ENCODE data around the gene LRAT. TPM values are rescaled to one million over a fixed set of nuclear protein-coding genes. Genes with fewer than 3 reads are reported as not detected.
"Not testable (repeated sequence)": the region's sequence is repeated elsewhere in the genome, so short reads cannot be mapped to it uniquely, and the experiment has no call there.

LRAT gene
- total and polyA plus RNA-seq, 12 donors = 0.03 to 0.18 (median 0.13) TPM; not detected in 3

DNA sequence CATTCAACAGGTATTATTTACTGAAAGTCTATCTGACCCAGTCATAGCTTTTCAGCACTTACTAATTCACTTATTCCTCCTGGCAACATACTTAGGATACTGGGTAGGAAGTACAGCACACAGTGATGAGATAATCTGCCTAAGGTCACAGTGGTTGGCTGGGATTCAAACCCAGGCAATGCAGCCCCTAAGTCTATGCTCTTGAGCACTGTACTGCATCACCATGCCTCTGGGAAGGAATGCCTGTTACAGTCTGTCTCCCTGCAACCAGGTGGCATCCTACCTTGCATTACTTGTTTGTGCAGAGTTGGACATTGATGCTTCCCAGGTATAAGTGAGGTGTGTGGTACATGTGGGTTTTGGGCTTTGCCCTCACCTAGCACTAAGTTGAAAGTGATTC is 21.5 kb upstream of the LRAT start:
- H3K36me3 ChIP-seq (replicated peaks in 1 of 2) = no peaks in the 10 kb centered on the region
- H3K27me3 ChIP-seq = no peaks in the 10 kb centered on the region
- intact Hi-C loops (cut with DNase I) = no loop called here
- H3K9me3 ChIP-seq (replicated peaks in 1 of 3) = no peaks in the 10 kb centered on the region
- H3K4me3 ChIP-seq = no peak overlapping the region
- DNase-seq = no peak
- no peak for TF ChIP-seq POLR2A (IDR thresholded peaks at IDR 0.05)
- TF ChIP-seq, protein P1, sequence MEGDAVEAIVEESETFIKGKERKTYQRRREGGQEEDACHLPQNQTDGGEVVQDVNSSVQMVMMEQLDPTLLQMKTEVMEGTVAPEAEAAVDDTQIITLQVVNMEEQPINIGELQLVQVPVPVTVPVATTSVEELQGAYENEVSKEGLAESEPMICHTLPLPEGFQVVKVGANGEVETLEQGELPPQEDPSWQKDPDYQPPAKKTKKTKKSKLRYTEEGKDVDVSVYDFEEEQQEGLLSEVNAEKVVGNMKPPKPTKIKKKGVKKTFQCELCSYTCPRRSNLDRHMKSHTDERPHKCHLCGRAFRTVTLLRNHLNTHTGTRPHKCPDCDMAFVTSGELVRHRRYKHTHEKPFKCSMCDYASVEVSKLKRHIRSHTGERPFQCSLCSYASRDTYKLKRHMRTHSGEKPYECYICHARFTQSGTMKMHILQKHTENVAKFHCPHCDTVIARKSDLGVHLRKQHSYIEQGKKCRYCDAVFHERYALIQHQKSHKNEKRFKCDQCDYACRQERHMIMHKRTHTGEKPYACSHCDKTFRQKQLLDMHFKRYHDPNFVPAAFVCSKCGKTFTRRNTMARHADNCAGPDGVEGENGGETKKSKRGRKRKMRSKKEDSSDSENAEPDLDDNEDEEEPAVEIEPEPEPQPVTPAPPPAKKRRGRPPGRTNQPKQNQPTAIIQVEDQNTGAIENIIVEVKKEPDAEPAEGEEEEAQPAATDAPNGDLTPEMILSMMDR (IDR thresholded peaks at IDR 0.05) = no peak
- H3K4me1 ChIP-seq (replicated peaks in 1 of 2) = no peaks in the 10 kb centered on the region
- no peak overlapping the region for H3K27ac ChIP-seq

DNA sequence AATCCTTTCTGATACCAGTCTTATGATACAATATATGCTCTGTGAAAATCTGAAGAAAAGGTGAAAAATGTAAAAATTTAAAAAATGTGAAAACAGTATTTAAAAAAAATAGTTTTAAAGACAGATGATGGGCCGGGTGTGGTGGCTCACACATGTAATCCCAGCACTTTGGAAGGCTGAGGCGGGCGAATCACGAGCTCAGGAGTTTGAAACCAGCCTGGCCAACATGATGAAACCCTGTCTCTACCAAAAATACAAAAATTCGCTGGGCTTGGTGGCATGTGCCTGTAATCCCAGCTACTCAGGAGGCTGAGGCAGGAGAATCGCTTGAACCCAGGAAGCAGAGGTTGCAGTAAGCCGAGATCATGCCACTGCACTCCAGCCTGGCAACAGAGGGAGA is 20.2 kb upstream of the LRAT start:
- DNase-seq; H3K9me3 ChIP-seq (replicated peaks in 1 of 3); H3K4me3 ChIP-seq; H3K27me3 ChIP-seq; H3K27ac ChIP-seq; H3K36me3 ChIP-seq (replicated peaks in 1 of 2); H3K4me1 ChIP-seq (replicated peaks in 1 of 2); intact Hi-C loops (cut with DNase I): not testable (repeated sequence)
- 67 to 83% (median 81%) methylated on average over 7 of the region's 7 CpGs for WGBS, 4 donors

DNA sequence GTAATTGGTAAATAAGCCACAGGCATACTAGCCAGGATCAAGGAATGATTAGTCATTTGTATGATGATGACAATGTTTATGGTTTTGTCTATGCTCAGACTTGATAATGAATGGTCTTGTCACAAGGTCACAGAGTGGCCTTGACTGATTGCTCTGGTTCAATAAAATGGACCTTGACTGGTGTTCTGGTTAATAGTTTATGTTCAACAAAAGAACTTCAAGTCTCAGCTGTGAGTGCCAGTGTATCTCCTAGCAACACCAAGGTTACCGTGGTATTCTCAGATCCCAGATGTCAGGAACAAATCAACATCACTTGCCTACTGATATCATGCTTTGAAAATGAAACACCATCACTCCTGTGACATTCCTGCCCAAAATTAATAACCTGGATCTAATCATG is 16.3 kb upstream of the LRAT start:
- Histone ChIP-seq H3K36me3 (replicated peaks in 1 of 2) (no peaks in the 10 kb centered on the region), H3K4me3 (no peak overlapping the region), H3K4me1 (replicated peaks in 1 of 2) (no peaks in the 10 kb centered on the region), H3K9me3 (replicated peaks in 1 of 3) (no peaks in the 10 kb centered on the region), H3K27me3 (no peaks in the 10 kb centered on the region), H3K27ac (no peak overlapping the region)
- no peak for DNase-seq
- 21 to 43% (median 35%) methylated on average over 1 of the region's 1 CpG for WGBS, 4 donors
- intact Hi-C loops (cut with DNase I) = no loop called here
- no peak for TF ChIP-seq POLR2A (IDR thresholded peaks at IDR 0.05)
- TF ChIP-seq, protein P1 (IDR thresholded peaks at IDR 0.05) = no peak

DNA sequence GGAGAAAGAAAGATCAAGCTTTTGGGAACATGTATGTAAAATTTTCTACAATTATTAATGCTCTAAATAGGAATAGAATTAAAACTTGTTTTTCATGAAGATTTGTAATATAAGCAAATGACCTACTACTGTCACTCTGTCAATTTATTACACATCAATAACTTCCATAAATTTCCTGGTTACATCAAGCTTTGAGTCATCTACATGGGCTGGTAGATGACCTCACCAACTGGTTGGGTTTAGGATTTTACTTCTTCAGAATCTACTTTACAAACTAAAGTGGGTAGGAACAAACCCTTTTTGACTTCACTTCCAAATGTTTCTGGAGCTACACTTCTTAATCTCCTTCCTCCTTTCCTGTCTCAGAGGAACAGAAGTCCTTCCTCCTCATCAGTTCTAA is 12.0 kb upstream of the LRAT start:
- TF ChIP-seq POLR2A (IDR thresholded peaks at IDR 0.05) = no peak
- TF ChIP-seq, protein P1 (IDR thresholded peaks at IDR 0.05) = no peak
- Histone ChIP-seq H3K4me1 (replicated peaks in 1 of 2) (no peaks in the 10 kb centered on the region), H3K36me3 (replicated peaks in 1 of 2) (no peaks in the 10 kb centered on the region), H3K27me3 (no peaks in the 10 kb centered on the region), H3K9me3 (replicated peaks in 1 of 3) (no peaks in the 10 kb centered on the region), H3K27ac (no peak overlapping the region), H3K4me3 (no peak overlapping the region)
- intact Hi-C loops (cut with DNase I) = no loop called here
- no peak for DNase-seq

DNA sequence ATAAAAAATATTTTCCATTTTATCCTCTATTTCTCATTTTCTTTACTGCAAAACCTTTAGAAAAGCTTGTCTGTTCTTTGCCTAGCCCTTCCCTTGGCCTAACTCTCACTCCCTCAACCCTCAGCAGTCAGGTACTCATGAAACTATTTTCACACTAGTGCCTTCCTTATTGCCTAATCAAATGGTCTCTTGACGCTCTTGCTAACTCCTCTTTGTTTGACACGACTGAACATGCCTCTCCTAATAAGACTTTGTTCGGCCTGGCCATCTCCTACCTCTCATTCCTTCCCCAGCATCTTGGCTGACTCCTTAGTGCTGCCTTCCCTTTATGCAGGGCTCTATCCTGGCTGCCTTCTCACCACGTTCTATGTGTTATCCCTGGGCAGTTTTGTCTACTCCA is 11.1 kb upstream of the LRAT start:
- H3K27me3 ChIP-seq = no peaks in the 10 kb centered on the region
- H3K4me1 ChIP-seq (replicated peaks in 1 of 2) = no peaks in the 10 kb centered on the region
- no peak overlapping the region for H3K4me3 ChIP-seq
- intact Hi-C loops (cut with DNase I) = no loop called here
- TF ChIP-seq POLR2A (IDR thresholded peaks at IDR 0.05) = no peak
- TF ChIP-seq, protein P1 (IDR thresholded peaks at IDR 0.05) = no peak
- H3K36me3 ChIP-seq (replicated peaks in 1 of 2) = no peaks in the 10 kb centered on the region
- H3K9me3 ChIP-seq (replicated peaks in 1 of 3) = no peaks in the 10 kb centered on the region
- H3K27ac ChIP-seq = no peak overlapping the region
- 83 to 87% (median 83%) methylated on average over 4 of the region's 4 CpGs for WGBS, 4 donors
- no peak for DNase-seq
